K562 (cell line): ENCODE data around the gene TMEM139. TPM values are rescaled to one million over a fixed set of nuclear protein-coding genes. Genes with fewer than 3 reads are reported as not detected.

Experiments
- ATAC-seq: fragments of 200-7000 bp; cut with Tn5 transposase; 3 replicates; pipeline ENCODE4 v1.9.1; 2020; ENCODE audit warnings: moderate library complexity
- BruUV-seq: library from RNA; stranded (reverse); fragments of 400-500 nt; replicated peaks from 2 replicates; lab custom pipeline; 2021; lab: Mats Ljungman, UMichigan
- CTCF ChIA-PET: fragments of 300-600 bp; formaldehyde crosslinking; extraction: SDS; loops from one replicate; lab custom pipeline; 2021; ENCODE audit warnings: low intra/inter-chr PET ratio; lab: Yijun Ruan, JAX
- POLR2A ChIA-PET: fragments of 300-600, 350-650 bp; sonication (Branson Sonifier 250); formaldehyde crosslinking; extraction: SDS; loops from one replicate; lab custom pipeline; 2021; ENCODE audit warnings: antibody characterized with exemption, inconsistent platforms; lab: Yijun Ruan, JAX
- DNase-seq, 4 experiments: peaks; one replicate each; pipeline versions ENCODE4 v3.0.0 to v3.0.0-alpha.2; 2011 to 2018; ENCODE audit warnings: low spot score in 3 of 4, mixed read lengths in 3 of 4; ENCODE audit errors: extremely low read depth in 1 of 4
- FAIRE-seq: peaks from 2 replicates; lab custom pipeline; 2011; peaks lifted over from hg19 to GRCh38; lab: Jason Lieb, UNC
- H2AFZ ChIP-seq: 2 replicates; pipeline ENCODE4 v1.6.0; 2011; ENCODE audit warnings: low read depth, low read length, control low read depth, inconsistent platforms
- H3K27ac ChIP-seq: fragments of 200-600 bp; 3 replicates; pipeline ENCODE4 v1.8.0; 2011; ENCODE audit warnings: low read depth, mild to moderate bottlenecking, control low read depth, inconsistent platforms, low read length, moderate library complexity, mixed read lengths; ENCODE audit errors: extremely low read depth
- H3K27me3 ChIP-seq, 2 experiments: fragments of 300-600 bp in 1 of 2; 2 replicates in 1 of 2; 3 replicates in 1 of 2; pipeline versions ENCODE4 v1.6.0 to v1.8.0; 2011; ENCODE audit warnings: inconsistent platforms in 2 of 2, low read length in 2 of 2, mild to moderate bottlenecking in 1 of 2, mixed read lengths in 1 of 2, moderate library complexity in 1 of 2; ENCODE audit not compliant: control insufficient read depth in 2 of 2, insufficient read depth in 2 of 2
- H3K36me3 ChIP-seq: fragments of 300-600 bp; 3 replicates; pipeline ENCODE4 v1.8.0; 2011; ENCODE audit warnings: mild to moderate bottlenecking, low read length, inconsistent platforms; ENCODE audit not compliant: control insufficient read depth, insufficient read depth
- H3K4me1 ChIP-seq, 2 experiments: fragments of 200-600 bp in 1 of 2; replicated peaks in 1 of 2; 2 replicates in 1 of 2; 3 replicates in 1 of 2; pipeline versions ENCODE4 v1.5.1 to v1.8.0; 2011; ENCODE audit warnings: inconsistent platforms in 2 of 2, low read length in 2 of 2, mild to moderate bottlenecking in 1 of 2, mixed read lengths in 1 of 2, moderate library complexity in 1 of 2; ENCODE audit not compliant: control insufficient read depth in 2 of 2, insufficient read depth in 2 of 2
- H3K4me2 ChIP-seq: 2 replicates; pipeline ENCODE4 v1.6.1; 2011; ENCODE audit warnings: low read length, control low read depth, inconsistent platforms, mixed read lengths; ENCODE audit not compliant: insufficient read depth
- H3K4me3 ChIP-seq: fragments of 200-600 bp; sonication (generic), shearing (Covaris generic); 2 replicates; pipeline ENCODE4 v1.5.1; 2016; ENCODE audit warnings: control low read depth, inconsistent platforms
- H3K79me2 ChIP-seq: fragments of 200-600 bp; 3 replicates; pipeline ENCODE4 v1.8.0; 2011; ENCODE audit warnings: low read length, inconsistent platforms; ENCODE audit not compliant: control insufficient read depth, insufficient read depth
- H3K9ac ChIP-seq, 2 experiments: 2 replicates each; pipeline versions ENCODE4 v1.6.0 to v1.6.1; 2011; ENCODE audit warnings: low read depth in 2 of 2, low read length in 2 of 2, control low read depth in 1 of 2, inconsistent platforms in 1 of 2, mild to moderate bottlenecking in 1 of 2, mixed read lengths in 1 of 2; ENCODE audit not compliant: insufficient read depth in 1 of 2
- H3K9me1 ChIP-seq: one replicate; pipeline ENCODE4 v1.6.0; 2011; ENCODE audit warnings: inconsistent platforms, mild to moderate bottlenecking, low read length, moderate library complexity; ENCODE audit not compliant: control insufficient read depth, insufficient read depth
- H3K9me3 ChIP-seq: replicated peaks from 2 replicates; pipeline ENCODE4 v1.5.1; 2011; ENCODE audit warnings: low read depth, low read length, inconsistent platforms; ENCODE audit not compliant: control insufficient read depth, insufficient read depth
- H4K20me1 ChIP-seq: replicated peaks from 2 replicates; pipeline ENCODE4 v1.6.1; 2011; ENCODE audit warnings: low read length, inconsistent platforms, mixed read lengths; ENCODE audit not compliant: control insufficient read depth, insufficient read depth
- ARID1B ChIP-seq: fragments of 450-650 bp; IDR thresholded peaks from 2 replicates; pipeline ENCODE4 v1.6.1; 2016; ENCODE audit warnings: antibody characterized with exemption, mild to moderate bottlenecking, inconsistent platforms
- ATF1 ChIP-seq, 2 experiments: fragments of 450-650 bp in 1 of 2; IDR thresholded peaks; 2 replicates each; pipeline ENCODE4 v1.6.1; 2016; ENCODE audit warnings: missing compliant biosample characterization in 1 of 2, missing genetic modification characterization in 1 of 2
- BACH1 ChIP-seq: fragments of 200-800 bp; sonication (Bioruptor generic); IDR thresholded peaks from 2 replicates; pipeline ENCODE4 v1.6.1; 2016; ENCODE audit warnings: missing genetic modification characterization, missing compliant biosample characterization
- ELF1 ChIP-seq: fragments of 200-800 bp; sonication (Bioruptor generic); IDR thresholded peaks from 2 replicates; pipeline ENCODE4 v1.6.1; 2016; ENCODE audit warnings: missing genetic modification characterization, missing compliant biosample characterization
- FOXA3 ChIP-seq, 2 experiments: fragments of 450-650 bp in 1 of 2; sonication (generic) in 1 of 2; formaldehyde crosslinking; IDR thresholded peaks in 1 of 2; conservative IDR thresholded peaks in 1 of 2; 2 replicates each; pipeline versions ENCODE4 v1.4.0 to v1.8.0; 2020 to 2022; ENCODE audit warnings: mild to moderate bottlenecking in 2 of 2, missing genetic modification reagents in 1 of 2
- JUN ChIP-seq, 2 experiments: sonication (generic) in 1 of 2; formaldehyde crosslinking in 1 of 2; IDR thresholded peaks; 2 replicates each; pipeline versions ENCODE4 v1.6.1 to v1.8.0; 2012 to 2022; ENCODE audit warnings: borderline replicate concordance in 2 of 2, mild to moderate bottlenecking in 2 of 2, improper control_type of control experiment in 1 of 2, low read depth in 1 of 2, low read length in 1 of 2, missing genetic modification reagents in 1 of 2
- JUND ChIP-seq, 2 experiments: IDR thresholded peaks; 2 replicates in 1 of 2; 3 replicates in 1 of 2; pipeline ENCODE4 v1.6.1; 2011; ENCODE audit warnings: borderline replicate concordance in 2 of 2, low read depth in 2 of 2, low read length in 2 of 2, improper control_type of control experiment in 1 of 2, missing biosample characterization in 1 of 2, missing genetic modification characterization in 1 of 2, missing genetic modification reagents in 1 of 2
- NEUROD1 ChIP-seq: fragments of 150-350 bp; IDR thresholded peaks from 2 replicates; pipeline ENCODE4 v1.6.1; 2014; ENCODE audit warnings: borderline replicate concordance, low read length, low read depth; ENCODE audit not compliant: partially characterized antibody
- PKNOX1 ChIP-seq: fragments of 450-650 bp; IDR thresholded peaks from 2 replicates; pipeline ENCODE4 v1.6.1; 2016
- SMARCA4 ChIP-seq: fragments of 450-650 bp; IDR thresholded peaks from 2 replicates; pipeline ENCODE4 v1.6.1; 2016
- SPI1 ChIP-seq: IDR thresholded peaks from 2 replicates; pipeline ENCODE4 v1.6.1; 2011; ENCODE audit warnings: low read depth, low read length, control low read depth, borderline replicate concordance
- SRF ChIP-seq, 2 experiments: fragments of 250-450, 450-650 bp in 1 of 2; sonication (Bioruptor Pico) in 1 of 2; sonication (generic) in 1 of 2; formaldehyde crosslinking; IDR thresholded peaks; 2 replicates each; pipeline versions ENCODE4 v1.5.0 to v1.5.1; 2020 to 2022; ENCODE audit warnings: mild to moderate bottlenecking in 1 of 2, missing genetic modification reagents in 1 of 2
- TEAD4 ChIP-seq, 2 experiments: sonication (generic) in 1 of 2; formaldehyde crosslinking in 1 of 2; IDR thresholded peaks; 2 replicates each; pipeline versions ENCODE4 v1.6.1 to v1.8.0; 2012 to 2022; ENCODE audit warnings: borderline replicate concordance in 1 of 2, inconsistent platforms in 1 of 2, low read length in 1 of 2, mild to moderate bottlenecking in 1 of 2, missing genetic modification reagents in 1 of 2
- ZNF316 ChIP-seq: fragments of 450-650 bp; IDR thresholded peaks from 2 replicates; pipeline ENCODE4 v1.6.1; 2016
- in situ Hi-C: fragments of 300-500 bp; cut with MboI; formaldehyde crosslinking; loops from 4 replicates; pipeline ENCODE4 v1.15.0; 2018; ENCODE audit warnings: inconsistent platforms, mixed read lengths
- intact Hi-C: fragments of 100-400 bp; cut with micrococcal nuclease; formaldehyde crosslinking; loops from 2 replicates; pipeline ENCODE4 v1.14.2; 2022
- polyA plus RNA-seq, 8 experiments: library from polyadenylated mRNA; depleted of rRNA in 4 of 8; stranded (reverse) in 5 of 8; unstranded in 3 of 8; fragments of >200 nt; fragmentation: Nextera tagmentation in 2 of 8; fragmentation: Illumina TruSeq in 1 of 8; extraction: Ambion mirVana in 2 of 8; extraction: Trizol in 1 of 8; gene quantifications; 2 replicates each; pipeline versions ENCODE4 v1.2.1 to v1.2.3, GENCODE V29; 2011 to 2014; ENCODE audit warnings: inconsistent platforms in 1 of 8, missing spikeins in 1 of 8
- total RNA-seq, 7 experiments: library from RNA; depleted of rRNA in 6 of 7; stranded (reverse); fragments of >200 nt in 6 of 7; fragmentation: Illumina TruSeq in 2 of 7; extraction: Trizol in 2 of 7; gene quantifications; 2 replicates each; pipeline versions ENCODE4 v1.2.1 to v1.2.3, GENCODE V29; 2011 to 2021; ENCODE audit warnings: low replicate concordance in 1 of 7
- TF ChIP-seq, protein P1 (sequence below), 2 experiments: fragments of 450-650 bp in 1 of 2; IDR thresholded peaks; 2 replicates each; pipeline ENCODE4 v1.6.1; 2011 to 2017; ENCODE audit warnings: low read depth in 2 of 2, antibody characterized with exemption in 1 of 2, borderline replicate concordance in 1 of 2, low read length in 1 of 2, mild to moderate bottlenecking in 1 of 2, mixed read lengths in 1 of 2; ENCODE audit not compliant: control insufficient read depth in 1 of 2

Gene TMEM139
- total and polyA plus RNA-seq, 9 of the 15 experiments (the other 6 are each of a cell fraction or from before 2014, with no cell fraction given) = 0.27 to 1.8 (median 0.79) TPM

DNA sequence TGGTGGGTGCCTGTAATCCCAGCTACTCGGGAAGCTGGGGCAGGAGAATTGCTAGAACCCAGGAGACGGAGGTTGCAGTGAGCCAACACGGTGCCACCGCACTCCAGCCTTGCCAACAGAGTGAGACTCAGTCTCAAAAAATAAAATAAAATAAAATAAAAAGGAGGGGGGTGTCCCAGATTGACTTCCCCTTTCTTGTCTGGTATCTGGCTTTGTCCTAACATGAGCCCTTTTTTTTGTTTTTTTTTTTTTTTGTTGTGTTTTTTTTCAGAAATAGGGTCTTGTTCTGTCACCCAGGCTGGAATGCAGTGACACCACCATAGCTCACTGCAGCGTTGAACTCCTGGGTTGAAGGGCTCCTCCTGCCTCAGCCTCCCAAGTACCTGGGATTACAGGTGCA is 8.1 kb downstream of the TMEM139 start (continued):
- TF ChIP-seq SPI1 (peak; percentile 65), NEUROD1 (no peak), BACH1 (no peak)
- TF ChIP-seq, all 486 proteins: peak for 2

DNA sequence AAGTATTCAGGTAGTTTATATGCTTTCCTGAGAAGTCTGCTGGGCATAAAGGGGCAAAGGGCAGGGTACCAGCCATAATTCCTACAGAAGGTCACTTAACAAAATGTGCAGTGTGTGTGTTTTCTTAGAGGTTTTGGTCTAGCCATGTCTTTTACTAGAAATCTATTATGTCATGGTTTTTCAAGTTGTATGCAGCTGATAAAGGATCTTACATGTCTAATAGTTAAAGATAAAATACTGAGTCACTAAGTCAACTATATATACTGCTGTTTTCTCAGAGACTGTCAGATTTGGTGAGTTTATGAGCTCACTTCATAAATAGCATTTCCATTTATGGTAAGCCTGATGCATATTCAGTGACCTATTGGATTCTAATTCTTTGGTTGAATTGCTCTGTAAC is 11.1 kb downstream of the TMEM139 start:
- POLR2A ChIA-PET = interaction anchor here (0.8 to 2.2 kb wide), 7 partner anchors 12 to 55 kb away, joined by 3 to 7 read pairs (median 3); no protein-coding TSS in a partner anchor
- in situ Hi-C loops = no loop called here
- TF ChIP-seq PKNOX1 (peak; percentile 6; the same call in 1 of the 2 replicates), ARID1B (peak; percentile 73; the same call in 1 of the 2 replicates), ATF1 (CRISPR knock-in tag; IDR thresholded peaks at IDR 0.05) (no peak), ATF1 (tag; IDR thresholded peaks at IDR 0.05) (peak; percentile 20; the same call in 1 of the 2 replicates), JUND (IDR thresholded peaks at IDR 0.05; ENCODE audit: borderline replicate concordance, low read depth, low read length) (peak; percentile 77), JUND (tag; IDR thresholded peaks at IDR 0.05; ENCODE audit: borderline replicate concordance, low read depth, low read length) (peak; percentile 90), ZNF316 (peak; percentile 13; the same call in 1 of the 2 replicates), FOXA3 (CRISPR knock-in tag; conservative IDR thresholded peaks at IDR 0.05 in 1 of 2, IDR thresholded peaks at IDR 0.05 in 1 of 2) (peak in 1 of 2 experiments; percentile 68; a peak in 2 of 4 replicates), TEAD4 (IDR thresholded peaks at IDR 0.05; ENCODE audit: low read length) (peak; percentile 21; the same call in 1 of the 2 replicates), TEAD4 (CRISPR knock-in tag; IDR thresholded peaks at IDR 0.05; ENCODE audit: borderline replicate concordance) (no peak), ELF1 (tag) (no peak), SRF (CRISPR knock-in tag; IDR thresholded peaks at IDR 0.05) (peak; percentile 25 to 92; a peak in 3 of 4 replicates), SMARCA4 (peak; percentile 58; the same call in 1 of the 2 replicates), JUN (IDR thresholded peaks at IDR 0.05; ENCODE audit: borderline replicate concordance, low read depth, low read length) (peak; percentile 61; the same call in 1 of the 2 replicates), JUN (CRISPR knock-in tag; IDR thresholded peaks at IDR 0.05; ENCODE audit: borderline replicate concordance) (no peak)
- TF ChIP-seq, protein P1, sequence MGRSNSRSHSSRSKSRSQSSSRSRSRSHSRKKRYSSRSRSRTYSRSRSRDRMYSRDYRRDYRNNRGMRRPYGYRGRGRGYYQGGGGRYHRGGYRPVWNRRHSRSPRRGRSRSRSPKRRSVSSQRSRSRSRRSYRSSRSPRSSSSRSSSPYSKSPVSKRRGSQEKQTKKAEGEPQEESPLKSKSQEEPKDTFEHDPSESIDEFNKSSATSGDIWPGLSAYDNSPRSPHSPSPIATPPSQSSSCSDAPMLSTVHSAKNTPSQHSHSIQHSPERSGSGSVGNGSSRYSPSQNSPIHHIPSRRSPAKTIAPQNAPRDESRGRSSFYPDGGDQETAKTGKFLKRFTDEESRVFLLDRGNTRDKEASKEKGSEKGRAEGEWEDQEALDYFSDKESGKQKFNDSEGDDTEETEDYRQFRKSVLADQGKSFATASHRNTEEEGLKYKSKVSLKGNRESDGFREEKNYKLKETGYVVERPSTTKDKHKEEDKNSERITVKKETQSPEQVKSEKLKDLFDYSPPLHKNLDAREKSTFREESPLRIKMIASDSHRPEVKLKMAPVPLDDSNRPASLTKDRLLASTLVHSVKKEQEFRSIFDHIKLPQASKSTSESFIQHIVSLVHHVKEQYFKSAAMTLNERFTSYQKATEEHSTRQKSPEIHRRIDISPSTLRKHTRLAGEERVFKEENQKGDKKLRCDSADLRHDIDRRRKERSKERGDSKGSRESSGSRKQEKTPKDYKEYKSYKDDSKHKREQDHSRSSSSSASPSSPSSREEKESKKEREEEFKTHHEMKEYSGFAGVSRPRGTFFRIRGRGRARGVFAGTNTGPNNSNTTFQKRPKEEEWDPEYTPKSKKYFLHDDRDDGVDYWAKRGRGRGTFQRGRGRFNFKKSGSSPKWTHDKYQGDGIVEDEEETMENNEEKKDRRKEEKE (IDR thresholded peaks at IDR 0.05; ENCODE audit: borderline replicate concordance in 1 of 2, control insufficient read depth in 1 of 2, low read depth in 2 of 2, low read length in 1 of 2) = no peak

More for the DNA sequence above, 11.1 kb downstream of the TMEM139 start:
- Histone ChIP-seq H3K27ac (0 out of 3 replicates have a peak overlapping the region, but pooled peaks have one; percentile 4), H3K27me3 (no peaks in the 10 kb centered on the region), H3K4me2 (no peak overlapping the region), H2AFZ (no peak overlapping the region), H3K9ac (no peak overlapping the region), H3K4me3 (no peak overlapping the region), H3K79me2 (peaks cover 30% of the 10 kb centered on the region), H3K4me1 (peaks cover 0 to 16% of the 10 kb centered on the region in 2 experiments; a peak in 2 of 5 replicates), H4K20me1 (no peaks in the 10 kb centered on the region), H3K9me3 (no peaks in the 10 kb centered on the region), H3K36me3 (peaks cover 96% of the 10 kb centered on the region), H3K9me1 (no peaks in the 10 kb centered on the region)
- FAIRE-seq (no peak), ATAC-seq (no peak), DNase-seq (no peak)
- CTCF ChIA-PET = no interaction called here
- no TSS peak for BruUV-seq
- intact Hi-C loops = no loop called here
